ENCODE data around the gene KLHDC4. TPM values are rescaled to one million over a fixed set of nuclear protein-coding genes. Genes with fewer than 3 reads are reported as not detected.

The KLHDC4 gene
- total and polyA plus RNA-seq, 10 of the 15 experiments (the other 5 are each of a cell fraction or from before 2014, with no cell fraction given) = 0.80 to 62.1 (median 32.8) TPM

GRCh38 chr16:87803385-87803784 is 37.6 kb upstream of the KLHDC4 start:
- ChIA-PET POLR2A (interaction anchor here (0.5 kb wide), 1 partner anchor 17 kb away, joined by 5 read pairs; no protein-coding TSS in a partner anchor), RAD21 (ENCODE audit: unreplicated experiment) (interaction anchor here (8.3 kb wide), 1 partner anchor 23 kb away, joined by 138 read pairs; no protein-coding TSS in a partner anchor), CTCF (interaction anchor here (0.7 to 8.7 kb wide), 2 partner anchors 11 to 23 kb away, joined by 3 to 153 read pairs; no protein-coding TSS in a partner anchor), SMC1A (ENCODE audit: uncharacterized antibody, unreplicated experiment) (interaction anchor here (1.0 to 1.4 kb wide), 2 partner anchors 23 to 65 kb away, joined by 5 read pairs; no protein-coding TSS in a partner anchor)
- DNase-seq (ENCODE audit: low read depth, low spot score) = no peak
- in situ Hi-C loops (cut with MboI) (no loop called here), intact Hi-C loops (cut with micrococcal nuclease; ENCODE audit: unreplicated experiment) (no loop called here)
- no peak for FAIRE-seq
- no peaks in the 10 kb centered on the region for H3K9me3 ChIP-seq (replicated peaks; ENCODE audit: control insufficient read depth, insufficient read depth, low read length)
- H3K4me1 ChIP-seq (ENCODE audit: control insufficient read depth, insufficient read depth, low read length) = peaks cover 31% of the 10 kb centered on the region
- no peak overlapping the region for H3K9ac ChIP-seq (ENCODE audit: control insufficient read depth, insufficient read depth, low read length)
- H3K27ac ChIP-seq (ENCODE audit: control insufficient read depth, insufficient read depth) = no peak overlapping the region
- no peak overlapping the region for H3K4me2 ChIP-seq (ENCODE audit: control insufficient read depth, insufficient read depth)
- TF ChIP-seq RFX5 (IDR thresholded peaks at IDR 0.05; ENCODE audit: low read depth, low read length) (no peak), CEBPB (IDR thresholded peaks at IDR 0.05; ENCODE audit: borderline replicate concordance in 1 of 2, low read depth in 2 of 2, low read length in 2 of 2) (no peak), ZBED1 (IDR thresholded peaks at IDR 0.05; ENCODE audit: borderline replicate concordance) (no peak), NRF1 (conservative IDR thresholded peaks at IDR 0.05; ENCODE audit: low read depth, low read length) (no peak), NFIC (IDR thresholded peaks at IDR 0.05; ENCODE audit: low read depth, low read length) (no peak), YBX1 (IDR thresholded peaks at IDR 0.05) (no peak), RAD21 (IDR thresholded peaks at IDR 0.05; ENCODE audit: insufficient read depth, low read depth, low read length) (no peak), HDGF (IDR thresholded peaks at IDR 0.05) (no peak), RELB (IDR thresholded peaks at IDR 0.05; ENCODE audit: low read depth) (no peak), CREB1 (IDR thresholded peaks at IDR 0.05; ENCODE audit: low read depth) (no peak), ZBTB33 (IDR thresholded peaks at IDR 0.05) (no peak), KAT2A (conservative IDR thresholded peaks at IDR 0.05; ENCODE audit: control insufficient read depth, low read depth, low read length) (no peak), RUNX3 (IDR thresholded peaks at IDR 0.05; ENCODE audit: low read length) (no peak), ZNF687 (IDR thresholded peaks at IDR 0.05) (no peak)
- H4K20me1 ChIP-seq (ENCODE audit: control insufficient read depth, insufficient read depth) = no peaks in the 10 kb centered on the region
- H3K36me3 ChIP-seq (ENCODE audit: control insufficient read depth in 2 of 2, insufficient read depth in 2 of 2, low read length in 1 of 2) = no peaks in the 10 kb centered on the region
- no peak overlapping the region for H3K4me3 ChIP-seq
- H2AFZ ChIP-seq (ENCODE audit: control insufficient read depth, low read depth, low read length) = no peak overlapping the region
- 79% methylated on average over 5 of the region's 5 CpGs for WGBS (ENCODE audit: insufficient coverage, insufficient replicate concordance, low lambda C conversion rate, missing lambda C conversion rate)
- no TSS peak for BruUV-seq (replicated peaks)
- H3K79me2 ChIP-seq (ENCODE audit: control insufficient read depth, insufficient read depth, low read length) = no peaks in the 10 kb centered on the region
- ATAC-seq = no peak
- H3K27me3 ChIP-seq (replicated peaks in 1 of 2; ENCODE audit: control insufficient read depth in 2 of 2, insufficient read depth in 2 of 2, low read length in 1 of 2) = no peaks in the 10 kb centered on the region

Measured in GM12878 (cell line).